CD4-positive, CD25-positive, alpha-beta regulatory T cell (primary cell): ENCODE data around the gene CBFA2T3. TPM values are rescaled to one million over a fixed set of nuclear protein-coding genes. Genes with fewer than 3 reads are reported as not detected.
A peak's percentile ranks its signal among the peaks of the same experiment; 100 is the strongest.

Experiments used
- ATAC-seq, 2 donors: fragments of 150-1000 bp; cut with Tn5 transposase; one replicate each; pipeline ENCODE4 v1.10.0; 2021; ENCODE audit warnings: low read depth in 2 of 2, moderate number of reproducible peaks in 2 of 2, moderate library complexity in 1 of 2
- DNase-seq, 3 donors: peaks; one replicate each; pipeline versions ENCODE4 v3.0.0 to v3.0.0-alpha.2; 2012 to 2022; ENCODE audit warnings: mixed read lengths in 1 of 3
- H3K27ac ChIP-seq: one replicate; pipeline ENCODE4 v1.7.0; 2013; ENCODE audit warnings: mild to moderate bottlenecking, low read length; ENCODE audit not compliant: insufficient read depth, poor library complexity, severe bottlenecking
- H3K27me3 ChIP-seq: one replicate; pipeline ENCODE4 v1.7.0; 2013; ENCODE audit warnings: low read length; ENCODE audit not compliant: control insufficient read depth, insufficient read depth
- H3K36me3 ChIP-seq: one replicate; pipeline ENCODE4 v1.7.0; 2013; ENCODE audit warnings: mild to moderate bottlenecking, low read length, moderate library complexity; ENCODE audit not compliant: control insufficient read depth, insufficient read depth
- H3K4me1 ChIP-seq: 2 replicates; pipeline ENCODE4 v1.7.0; 2013; ENCODE audit warnings: mild to moderate bottlenecking, low read length; ENCODE audit not compliant: insufficient read depth, control insufficient read depth, poor library complexity, severe bottlenecking
- H3K4me3 ChIP-seq: one replicate; pipeline ENCODE4 v1.7.0; 2013; ENCODE audit warnings: low read depth, mild to moderate bottlenecking, low read length, moderate library complexity
- H3K9me3 ChIP-seq, 2 experiments: 1 replicate in 1 of 2; 2 replicates in 1 of 2; pipeline ENCODE4 v1.7.0; 2013; ENCODE audit warnings: low read length in 2 of 2, mild to moderate bottlenecking in 1 of 2, moderate library complexity in 1 of 2; ENCODE audit not compliant: control insufficient read depth in 2 of 2
- H3K27ac Mint-ChIP-seq, 3 donors: one replicate each; pipeline ENCODE4 v1.8.0; 2020 to 2022; ENCODE audit warnings: mild to moderate bottlenecking in 3 of 3, mixed read lengths in 3 of 3, moderate library complexity in 2 of 3
- H3K27me3 Mint-ChIP-seq: one replicate; pipeline ENCODE4 v1.8.0; 2022; ENCODE audit warnings: mild to moderate bottlenecking, mixed read lengths
- H3K36me3 Mint-ChIP-seq: one replicate; pipeline ENCODE4 v1.8.0; 2020; ENCODE audit warnings: mixed read lengths
- H3K4me1 Mint-ChIP-seq, 4 donors: one replicate each; pipeline ENCODE4 v1.8.0; 2020 to 2022; ENCODE audit warnings: mixed read lengths in 4 of 4, mild to moderate bottlenecking in 1 of 4
- H3K4me3 Mint-ChIP-seq, 4 donors: one replicate each; pipeline ENCODE4 v1.8.0; 2020 to 2022; ENCODE audit warnings: mild to moderate bottlenecking in 4 of 4, mixed read lengths in 4 of 4, moderate library complexity in 3 of 4
- H3K9me3 Mint-ChIP-seq, 7 donors: one replicate each; pipeline ENCODE4 v1.8.0; 2020 to 2022; ENCODE audit warnings: mixed read lengths in 7 of 7, mild to moderate bottlenecking in 3 of 7, moderate library complexity in 2 of 7
- polyA plus RNA-seq, 4 donors: library from polyadenylated mRNA; unstranded; fragments of 300-500 nt; fragmentation: Illumina TruSeq; gene quantifications; one replicate each; pipeline ENCODE4 v1.2.3, GENCODE V29; 2021
- total RNA-seq: library from RNA; stranded (reverse); gene quantifications from one replicate; pipeline ENCODE4 v1.2.3, GENCODE V29; 2022

Gene CBFA2T3
- total and polyA plus RNA-seq, 5 donors from 2014 or later = 0.25 to 1.3 TPM; not detected in 3

DNA sequence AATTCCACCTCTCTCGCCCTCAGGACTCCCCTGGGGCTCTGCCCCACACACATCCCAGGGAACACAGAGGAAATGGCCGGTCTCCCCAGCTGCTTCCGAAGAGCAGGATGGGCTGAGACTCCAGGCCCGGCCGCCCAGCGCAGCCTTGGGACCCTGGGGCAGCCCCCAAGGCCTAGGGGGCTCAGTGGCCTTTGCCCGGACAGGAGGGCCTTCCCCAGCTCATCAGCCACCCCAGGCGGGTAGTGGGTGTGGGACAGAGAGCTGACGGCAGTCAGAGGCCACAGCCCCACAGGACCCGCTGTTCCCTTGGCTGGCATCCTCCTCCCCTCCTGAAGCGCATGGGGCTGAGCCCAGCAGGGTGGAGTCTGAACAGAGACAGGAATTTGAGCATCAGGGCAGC lies 6.2 kb upstream of the CBFA2T3 start:
- H3K4me1 ChIP-seq = no peaks in the 10 kb centered on the region
- ATAC-seq (no peak), DNase-seq (no peak)
- Mint-ChIP-seq H3K9me3 (peaks cover 0 to 2% (median 0%) of the 10 kb centered on the region in 7 donors), H3K27me3 (peaks cover 3% of the 10 kb centered on the region), H3K36me3 (no peaks in the 10 kb centered on the region), H3K27ac (no peak overlapping the region), H3K4me1 (peaks cover 0 to 5% (median 0%) of the 10 kb centered on the region in 4 donors), H3K4me3 (no peak overlapping the region)
- H3K27ac ChIP-seq = no peak overlapping the region
- no peak overlapping the region for H3K4me3 ChIP-seq
- H3K9me3 ChIP-seq = no peaks in the 10 kb centered on the region
- no peaks in the 10 kb centered on the region for H3K27me3 ChIP-seq
- no peaks in the 10 kb centered on the region for H3K36me3 ChIP-seq

- Mint-ChIP-seq H3K4me3 (no peak overlapping the region), H3K27ac (no peak overlapping the region), H3K27me3 (peaks cover 6% of the 10 kb centered on the region), H3K9me3 (peaks cover 0 to 1% (median 0%) of the 10 kb centered on the region in 7 donors), H3K4me1 (peaks cover 0 to under 1% (median 0%) of the 10 kb centered on the region in 4 donors), H3K36me3 (no peaks in the 10 kb centered on the region)
- Histone ChIP-seq H3K4me1 (no peaks in the 10 kb centered on the region), H3K27ac (no peak overlapping the region), H3K36me3 (no peaks in the 10 kb centered on the region), H3K9me3 (no peaks in the 10 kb centered on the region), H3K4me3 (no peak overlapping the region), H3K27me3 (no peaks in the 10 kb centered on the region)
- no peak for ATAC-seq
- no peak for DNase-seq
Measured at GRCh38 chr16:88982286-88983084, 5.5 kb upstream of the CBFA2T3 start.

DNA sequence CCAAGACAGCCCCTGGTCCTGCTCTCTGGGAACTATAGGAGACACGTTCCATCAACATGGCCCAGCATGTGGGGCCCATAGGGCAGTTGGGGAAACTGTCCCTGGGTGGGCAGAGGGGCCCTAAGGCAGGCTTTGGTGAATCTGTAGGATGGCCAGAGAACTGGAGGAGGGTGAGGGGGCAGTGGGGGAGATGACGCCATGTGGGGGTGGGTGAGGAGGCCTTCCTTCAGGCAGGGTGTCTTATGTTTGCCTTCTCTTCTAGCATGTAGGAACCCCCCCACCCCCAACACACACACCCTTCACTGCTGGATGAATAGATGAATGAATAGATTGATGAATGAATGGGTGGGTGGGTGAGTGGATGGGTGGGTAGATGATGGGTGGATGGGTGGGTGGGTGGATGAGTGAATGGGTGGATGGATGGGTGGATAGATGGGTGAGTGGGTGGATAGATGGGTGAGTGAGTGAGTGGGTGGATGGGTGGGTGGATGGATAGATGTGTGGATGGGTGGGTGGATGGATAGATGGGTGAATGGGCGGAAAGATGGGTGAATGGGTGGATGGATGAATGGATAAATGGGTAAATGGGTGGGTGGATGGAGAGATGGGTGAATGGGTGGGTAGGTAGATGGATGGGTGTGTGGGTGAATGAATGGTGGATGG lies 2.5 kb upstream of the CBFA2T3 start:
- no peaks in the 10 kb centered on the region for H3K36me3 ChIP-seq
- no peaks in the 10 kb centered on the region for H3K36me3 Mint-ChIP-seq
- DNase-seq (no peak), ATAC-seq (no peak)
- H3K27ac ChIP-seq = no peak overlapping the region
- no peak overlapping the region for H3K4me3 ChIP-seq
- peaks cover 25% of the 10 kb centered on the region for H3K27me3 Mint-ChIP-seq
- peaks cover 0 to 1% (median 0%) of the 10 kb centered on the region in 7 donors for H3K9me3 Mint-ChIP-seq
- H3K4me3 Mint-ChIP-seq = no peak overlapping the region
- H3K4me1 Mint-ChIP-seq = no peaks in the 10 kb centered on the region
- H3K9me3 ChIP-seq = no peaks in the 10 kb centered on the region
- H3K27ac Mint-ChIP-seq = no peak overlapping the region
- no peaks in the 10 kb centered on the region for H3K27me3 ChIP-seq
- no peaks in the 10 kb centered on the region for H3K4me1 ChIP-seq

DNA sequence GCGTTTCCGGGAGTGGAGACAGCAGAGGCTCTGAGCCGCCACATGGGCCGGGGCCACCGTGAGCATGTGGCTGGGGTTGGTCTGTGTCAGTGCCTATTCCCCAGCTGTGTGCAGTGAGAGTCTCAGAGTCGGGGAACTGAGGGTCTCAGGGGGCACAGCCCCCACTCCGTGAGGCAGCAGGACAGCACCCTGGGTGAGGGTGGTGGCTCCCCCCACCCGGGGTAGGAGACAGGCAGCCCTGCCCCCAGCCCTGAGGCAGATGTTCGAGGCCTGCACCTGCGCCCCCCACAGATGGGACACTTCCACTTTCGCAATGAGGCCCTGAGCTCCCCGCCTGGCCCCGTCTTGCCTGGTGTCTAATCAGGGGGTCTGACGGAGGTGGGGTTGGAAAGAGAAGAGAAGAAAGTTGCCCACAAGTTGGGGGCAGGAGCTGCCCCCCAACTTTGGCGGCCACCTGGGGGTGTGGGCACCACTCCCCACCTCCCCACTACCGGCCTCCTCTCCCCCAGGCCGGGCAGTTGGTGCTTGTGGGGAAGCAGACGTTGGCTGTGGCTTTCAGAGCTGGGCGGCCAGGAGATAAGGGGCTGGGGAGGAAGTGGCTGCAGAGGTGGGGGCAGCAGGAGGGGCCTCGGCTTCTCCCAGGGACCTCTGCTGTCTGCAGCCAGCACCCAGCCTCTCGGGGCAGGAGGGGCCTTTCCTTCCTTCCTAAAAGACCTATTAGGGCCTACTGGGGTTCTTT lies 1.8 kb upstream of the CBFA2T3 start:
- Histone ChIP-seq H3K27ac (no peak overlapping the region), H3K4me3 (no peak overlapping the region), H3K9me3 (no peaks in the 10 kb centered on the region), H3K4me1 (no peaks in the 10 kb centered on the region), H3K36me3 (no peaks in the 10 kb centered on the region), H3K27me3 (no peaks in the 10 kb centered on the region)
- Mint-ChIP-seq H3K9me3 (peaks cover 0 to 1% (median 0%) of the 10 kb centered on the region in 7 donors), H3K4me3 (no peak overlapping the region), H3K4me1 (no peaks in the 10 kb centered on the region), H3K27ac (peak overlapping the region in 1 of 3 donors; percentile 66), H3K27me3 (peaks cover 32% of the 10 kb centered on the region), H3K36me3 (no peaks in the 10 kb centered on the region)
- ATAC-seq (peak in 1 of 2 donors; percentile 17), DNase-seq (no peak)

DNA sequence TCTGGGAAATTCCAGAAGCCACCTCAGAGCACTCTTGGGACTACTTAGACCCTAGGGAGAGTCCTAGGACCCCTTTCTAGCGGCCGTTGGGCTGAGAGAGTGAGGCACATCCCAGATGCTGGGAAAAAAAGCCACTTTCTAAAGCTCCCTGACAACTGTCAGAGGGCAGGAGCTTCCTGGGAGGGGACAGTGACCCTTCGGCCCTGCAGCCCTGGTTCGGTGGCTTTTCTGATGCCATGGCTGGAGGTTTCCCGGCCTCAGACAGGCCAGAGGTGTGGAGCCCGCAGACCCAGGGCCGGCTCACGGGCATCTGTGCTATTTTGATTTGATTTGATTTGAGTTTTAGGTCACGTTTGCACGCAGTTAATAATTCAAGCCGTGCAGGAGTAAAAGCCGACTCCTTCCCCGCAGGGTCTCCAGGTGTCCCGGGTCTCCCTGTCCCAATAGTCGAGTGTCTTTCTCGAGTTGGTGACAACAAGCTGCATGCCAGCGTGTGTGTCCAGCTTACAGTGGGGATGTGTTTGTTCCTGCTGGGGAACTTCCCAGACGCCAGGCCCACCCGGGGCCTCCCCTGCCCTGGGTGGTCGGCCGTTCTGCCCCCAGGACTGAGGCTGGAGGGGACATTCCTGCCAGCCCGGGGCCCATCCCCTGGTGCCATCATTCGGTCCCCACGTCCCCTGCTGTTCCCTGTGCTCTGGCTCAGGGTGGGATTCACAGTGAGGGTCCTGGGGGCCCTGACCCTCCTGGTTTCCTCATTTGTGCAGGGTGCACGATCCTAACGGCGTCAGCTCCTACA lies 1.0 kb upstream of the CBFA2T3 start:
- Histone ChIP-seq H3K4me3 (no peak overlapping the region), H3K9me3 (no peaks in the 10 kb centered on the region), H3K27ac (no peak overlapping the region), H3K36me3 (no peaks in the 10 kb centered on the region), H3K4me1 (no peaks in the 10 kb centered on the region), H3K27me3 (no peaks in the 10 kb centered on the region)
- H3K4me1 Mint-ChIP-seq = no peaks in the 10 kb centered on the region
- no peaks in the 10 kb centered on the region for H3K36me3 Mint-ChIP-seq
- H3K27me3 Mint-ChIP-seq = peaks cover 38% of the 10 kb centered on the region
- H3K9me3 Mint-ChIP-seq = peaks cover 0 to 1% (median 0%) of the 10 kb centered on the region in 7 donors
- DNase-seq (no peak), ATAC-seq (no peak)
- H3K27ac Mint-ChIP-seq = no peak overlapping the region
- no peak overlapping the region for H3K4me3 Mint-ChIP-seq

DNA sequence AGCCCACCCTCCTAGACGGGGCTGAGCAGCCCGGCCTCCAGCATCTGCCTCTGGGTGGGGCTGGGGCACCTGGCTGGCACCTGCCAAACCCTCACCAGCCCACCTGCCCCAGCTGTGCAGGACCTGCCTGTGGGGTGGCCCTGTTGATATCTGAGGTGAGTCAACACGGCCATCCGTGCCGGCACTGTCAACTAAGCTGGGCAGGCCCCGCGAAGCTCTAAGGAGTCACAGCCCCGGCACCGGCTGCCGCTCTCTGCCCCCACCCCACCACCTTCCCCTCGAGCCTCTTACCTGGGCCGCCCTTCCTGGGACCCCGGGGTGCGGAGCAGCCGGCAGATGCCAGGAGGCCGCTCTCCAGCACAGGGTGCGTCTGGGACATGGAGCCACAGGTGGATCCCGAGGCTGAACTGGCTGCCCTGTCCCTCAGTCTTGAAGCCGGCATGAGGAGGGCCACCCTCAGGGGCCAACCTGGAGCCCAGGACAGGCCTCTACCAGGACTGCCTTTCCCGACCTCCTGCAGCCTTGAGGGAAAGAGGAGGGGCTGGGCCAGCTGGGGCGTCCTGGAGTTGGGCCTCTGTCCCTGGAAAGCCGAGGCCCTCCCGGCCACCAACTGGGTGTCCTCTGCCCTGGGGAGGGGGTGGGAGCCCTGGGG lies 515 bp downstream of the CBFA2T3 start:
- Histone ChIP-seq H3K4me3 (no peak overlapping the region), H3K36me3 (no peaks in the 10 kb centered on the region), H3K4me1 (no peaks in the 10 kb centered on the region), H3K27ac (no peak overlapping the region), H3K27me3 (no peaks in the 10 kb centered on the region), H3K9me3 (no peaks in the 10 kb centered on the region)
- peaks cover 0 to 1% (median 0%) of the 10 kb centered on the region in 7 donors for H3K9me3 Mint-ChIP-seq
- no peaks in the 10 kb centered on the region for H3K36me3 Mint-ChIP-seq
- H3K4me1 Mint-ChIP-seq = no peaks in the 10 kb centered on the region
- no peak overlapping the region for H3K27ac Mint-ChIP-seq
- DNase-seq = no peak
- H3K27me3 Mint-ChIP-seq = peaks cover 42% of the 10 kb centered on the region
- ATAC-seq = no peak
- no peak overlapping the region for H3K4me3 Mint-ChIP-seq
